ENCODE measurements around the gene DENND1B. TPM values are rescaled to one million over a fixed set of nuclear protein-coding genes. Genes with fewer than 3 reads are reported as not detected.

The DENND1B gene
- polyA plus RNA-seq, 1 donor (not counting 4 experiments of a cell fraction or from before 2014, with no cell fraction given) = 7.6 TPM

DNA sequence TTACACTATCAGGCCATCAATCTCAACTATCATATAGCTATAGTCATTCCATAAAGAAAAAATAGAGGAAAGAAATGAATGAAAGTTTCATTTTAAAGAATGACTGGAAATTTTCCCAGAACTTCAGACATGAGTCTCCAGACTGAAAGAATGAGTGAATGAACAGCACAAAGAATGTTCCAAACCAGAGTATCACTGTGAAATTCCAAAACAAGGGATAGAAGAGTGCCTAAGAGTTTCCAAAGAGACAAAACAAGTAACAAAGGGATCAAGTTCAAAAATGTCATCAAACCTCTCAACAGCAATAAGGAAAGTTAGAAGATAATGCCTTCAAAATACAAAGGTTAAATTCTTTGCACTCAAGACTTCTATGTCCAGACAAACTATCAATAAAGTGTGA lies 114.9 kb downstream of the DENND1B start:
- no peak for TF ChIP-seq EZH2 (IDR thresholded peaks at IDR 0.05; ENCODE audit: low read length)
- TF ChIP-seq CTCF (optimal IDR thresholded peaks at IDR 0.05 in 1 of 3, IDR thresholded peaks at IDR 0.05 in 1 of 3, conservative IDR thresholded peaks at IDR 0.05 in 1 of 3; ENCODE audit: extremely low read depth in 1 of 3, insufficient read depth in 2 of 3, low read length in 3 of 3) = no peak
- Histone ChIP-seq H4K20me1 (ENCODE audit: control insufficient read depth, extremely low read depth, insufficient read depth, low read length) (no peaks in the 10 kb centered on the region), H3K27ac (ENCODE audit: control insufficient read depth, insufficient read depth, low read length) (no peak overlapping the region), H3K9me1 (ENCODE audit: control insufficient read depth, extremely low read depth, insufficient read depth, low read length) (no peaks in the 10 kb centered on the region), H3K79me2 (ENCODE audit: control insufficient read depth, insufficient read depth, low read length) (no peaks in the 10 kb centered on the region), H3K9ac (ENCODE audit: control insufficient read depth, extremely low read depth, insufficient read depth, low read length) (no peak overlapping the region), H3K4me1 (ENCODE audit: control insufficient read depth, extremely low read depth, insufficient read depth, low read length) (no peaks in the 10 kb centered on the region), H2AFZ (ENCODE audit: control insufficient read depth, low read length) (no peak overlapping the region), H3K4me3 (ENCODE audit: control insufficient read depth in 2 of 3, extremely low read depth in 1 of 3, insufficient read depth in 2 of 3, low read depth in 1 of 3, low read length in 3 of 3) (no peak overlapping the region), H3K4me2 (ENCODE audit: control insufficient read depth, extremely low read depth, insufficient read depth, low read depth, low read length) (no peak overlapping the region), H3K27me3 (ENCODE audit: control insufficient read depth, extremely low read depth, insufficient read depth, low read length) (no peaks in the 10 kb centered on the region), H3K36me3 (ENCODE audit: control insufficient read depth in 2 of 2, extremely low read depth in 1 of 2, insufficient read depth in 2 of 2, low read length in 2 of 2) (no peaks in the 10 kb centered on the region), H3K9me3 (ENCODE audit: control insufficient read depth, low read depth, low read length) (no peaks in the 10 kb centered on the region)
- FAIRE-seq (no peak), DNase-seq (ENCODE audit: low read depth, low spot score) (no peak)
- dilution Hi-C loops (cut with MboI; ENCODE audit: extremely low pct_ligation_motif_present, low sequenced_read_pairs) = no loop called here

- Histone ChIP-seq H3K4me1 (ENCODE audit: control insufficient read depth, extremely low read depth, insufficient read depth, low read length) (no peaks in the 10 kb centered on the region), H3K27ac (ENCODE audit: control insufficient read depth, insufficient read depth, low read length) (no peak overlapping the region), H3K79me2 (ENCODE audit: control insufficient read depth, insufficient read depth, low read length) (no peaks in the 10 kb centered on the region), H3K9me3 (ENCODE audit: control insufficient read depth, low read depth, low read length) (no peaks in the 10 kb centered on the region), H3K9ac (ENCODE audit: control insufficient read depth, extremely low read depth, insufficient read depth, low read length) (no peak overlapping the region), H2AFZ (ENCODE audit: control insufficient read depth, low read length) (no peak overlapping the region), H3K4me3 (ENCODE audit: control insufficient read depth in 2 of 3, extremely low read depth in 1 of 3, insufficient read depth in 2 of 3, low read depth in 1 of 3, low read length in 3 of 3) (no peak overlapping the region), H3K27me3 (ENCODE audit: control insufficient read depth, extremely low read depth, insufficient read depth, low read length) (no peaks in the 10 kb centered on the region), H3K4me2 (ENCODE audit: control insufficient read depth, extremely low read depth, insufficient read depth, low read depth, low read length) (no peak overlapping the region), H3K36me3 (ENCODE audit: control insufficient read depth in 2 of 2, extremely low read depth in 1 of 2, insufficient read depth in 2 of 2, low read length in 2 of 2) (no peaks in the 10 kb centered on the region), H3K9me1 (ENCODE audit: control insufficient read depth, extremely low read depth, insufficient read depth, low read length) (no peaks in the 10 kb centered on the region), H4K20me1 (ENCODE audit: control insufficient read depth, extremely low read depth, insufficient read depth, low read length) (no peaks in the 10 kb centered on the region)
- dilution Hi-C loops (cut with MboI; ENCODE audit: extremely low pct_ligation_motif_present, low sequenced_read_pairs) = no loop called here
- FAIRE-seq (no peak), DNase-seq (ENCODE audit: low read depth, low spot score) (no peak)
- TF ChIP-seq CTCF (optimal IDR thresholded peaks at IDR 0.05 in 1 of 3, IDR thresholded peaks at IDR 0.05 in 1 of 3, conservative IDR thresholded peaks at IDR 0.05 in 1 of 3; ENCODE audit: extremely low read depth in 1 of 3, insufficient read depth in 2 of 3, low read length in 3 of 3) = no peak
- TF ChIP-seq EZH2 (IDR thresholded peaks at IDR 0.05; ENCODE audit: low read length) = no peak
Measured at GRCh38 chr1:197659171-197659570, 116.1 kb downstream of the DENND1B start.
